K562 (cell line): ENCODE data around the gene PITPNC1. TPM values are rescaled to one million over a fixed set of nuclear protein-coding genes. Genes with fewer than 3 reads are reported as not detected.

Experiments used
- BRF2 ChIP-seq: IDR thresholded peaks from 3 replicates; pipeline ENCODE4 v1.6.1; 2011; ENCODE audit warnings: borderline replicate concordance, mild to moderate bottlenecking; ENCODE audit not compliant: insufficient read length, insufficient read depth
- CHCHD3 ChIP-seq: fragments of 250-450 bp; sonication (Bioruptor Pico); IDR thresholded peaks from 2 replicates; pipeline ENCODE4 v2.1.2; 2022; ENCODE audit warnings: mild to moderate bottlenecking
- FOXM1 ChIP-seq, 2 experiments: fragments of 450-650 bp in 1 of 2; sonication (generic) in 1 of 2; formaldehyde crosslinking in 1 of 2; IDR thresholded peaks; 2 replicates each; pipeline versions ENCODE4 v1.6.1 to v1.9.0; 2017 to 2022; ENCODE audit warnings: low read depth in 2 of 2, mild to moderate bottlenecking in 2 of 2, missing genetic modification reagents in 1 of 2, moderate library complexity in 1 of 2
- GTF3C2 ChIP-seq: IDR thresholded peaks from 3 replicates; pipeline ENCODE4 v1.6.1; 2011; ENCODE audit warnings: borderline replicate concordance, mild to moderate bottlenecking, moderate library complexity; ENCODE audit not compliant: insufficient read length; ENCODE audit errors: extremely low read depth
- HNRNPUL1 ChIP-seq: fragments of 200-400 bp; formaldehyde crosslinking; IDR thresholded peaks from 2 replicates; pipeline ENCODE4 v1.6.1; 2017; ENCODE audit warnings: low read length
- MEF2A ChIP-seq: IDR thresholded peaks from 2 replicates; pipeline ENCODE4 v1.6.1; 2011; ENCODE audit warnings: low read depth, mild to moderate bottlenecking, low read length, moderate library complexity; ENCODE audit not compliant: control insufficient read depth
- MLX ChIP-seq, 2 experiments: fragments of 450-650 bp in 1 of 2; sonication (generic) in 1 of 2; formaldehyde crosslinking; conservative IDR thresholded peaks; 2 replicates each; pipeline versions ENCODE4 v1.4.0 to v1.8.1; 2020 to 2022; ENCODE audit warnings: mild to moderate bottlenecking in 1 of 2, missing genetic modification reagents in 1 of 2
- MTA2 ChIP-seq: fragments of 450-650 bp; IDR thresholded peaks from 2 replicates; pipeline ENCODE4 v1.6.1; 2016; ENCODE audit warnings: low read depth
- NBN ChIP-seq: fragments of 450-650 bp; IDR thresholded peaks from 2 replicates; pipeline ENCODE4 v1.6.1; 2016; ENCODE audit warnings: low read depth, mild to moderate bottlenecking
- NFIC ChIP-seq: fragments of 450-650 bp; IDR thresholded peaks from 2 replicates; pipeline ENCODE4 v1.6.1; 2017; ENCODE audit warnings: mild to moderate bottlenecking, inconsistent platforms
- PTTG1 ChIP-seq: fragments of 450-650 bp; IDR thresholded peaks from 2 replicates; pipeline ENCODE4 v1.6.1; 2016; ENCODE audit warnings: low read depth, mild to moderate bottlenecking, missing genetic modification characterization, missing compliant biosample characterization
- RNF2 ChIP-seq: sonication (generic); IDR thresholded peaks from 2 replicates; pipeline ENCODE4 v1.6.1; 2016
- STAT5B ChIP-seq: fragments of 250-450 bp; sonication (Bioruptor Pico); IDR thresholded peaks from 2 replicates; pipeline ENCODE4 v1.8.0; 2021; ENCODE audit warnings: mild to moderate bottlenecking, inconsistent platforms
- ZKSCAN1 ChIP-seq: fragments of 150-350 bp; IDR thresholded peaks from 2 replicates; pipeline ENCODE4 v1.6.1; 2016; ENCODE audit warnings: low read depth, low read length
- polyA plus RNA-seq, 8 experiments: library from polyadenylated mRNA; depleted of rRNA in 4 of 8; stranded (reverse) in 5 of 8; unstranded in 3 of 8; fragments of >200 nt; fragmentation: Nextera tagmentation in 2 of 8; fragmentation: Illumina TruSeq in 1 of 8; extraction: Ambion mirVana in 2 of 8; extraction: Trizol in 1 of 8; gene quantifications; 2 replicates each; pipeline versions ENCODE4 v1.2.1 to v1.2.3, GENCODE V29; 2011 to 2014; ENCODE audit warnings: inconsistent platforms in 1 of 8, missing spikeins in 1 of 8
- total RNA-seq, 7 experiments: library from RNA; depleted of rRNA in 6 of 7; stranded (reverse); fragments of >200 nt in 6 of 7; fragmentation: Illumina TruSeq in 2 of 7; extraction: Trizol in 2 of 7; gene quantifications; 2 replicates each; pipeline versions ENCODE4 v1.2.1 to v1.2.3, GENCODE V29; 2011 to 2021; ENCODE audit warnings: low replicate concordance in 1 of 7

PITPNC1 gene
- total and polyA plus RNA-seq, 9 of the 15 experiments (the other 6 are each of a cell fraction or from before 2014, with no cell fraction given): 0.11 to 1.1 (median 0.65) TPM

GRCh38 chr17:67374329-67375053 lies 2.6 kb upstream of the PITPNC1 start (continued):
- no peak for TF ChIP-seq STAT5B (CRISPR knock-in tag)
- no peak for TF ChIP-seq ZKSCAN1
- TF ChIP-seq MTA2: peak; percentile 88
- TF ChIP-seq HNRNPUL1: no peak
- no peak for TF ChIP-seq GTF3C2
- peak; percentile 85 for TF ChIP-seq FOXM1 (IDR thresholded peaks at IDR 0.05; ENCODE audit: low read depth)
- TF ChIP-seq FOXM1 (CRISPR knock-in tag; IDR thresholded peaks at IDR 0.05; ENCODE audit: low read depth): no peak
- peak; percentile 85 for TF ChIP-seq NFIC
- TF ChIP-seq PTTG1 (tag): no peak
- TF ChIP-seq MEF2A: 0 out of 2 replicates have a peak, but pooled peaks have one; percentile 15
- peak; percentile 62; the same call in 1 of the 2 replicates for TF ChIP-seq RNF2
- TF ChIP-seq CHCHD3 (CRISPR knock-in tag): no peak
- TF ChIP-seq NBN: peak; percentile 53; the same call in 1 of the 2 replicates
- TF ChIP-seq BRF2: no peak
- no peak for TF ChIP-seq MLX (CRISPR knock-in tag; conservative IDR thresholded peaks at IDR 0.05)
